ENCODE results near the gene KMT5C. TPM values are rescaled to one million over a fixed set of nuclear protein-coding genes. Genes with fewer than 3 reads are reported as not detected.

Gene KMT5C
- total RNA-seq, 1 experiment from 2014 or later, result 54.5 TPM

DNA sequence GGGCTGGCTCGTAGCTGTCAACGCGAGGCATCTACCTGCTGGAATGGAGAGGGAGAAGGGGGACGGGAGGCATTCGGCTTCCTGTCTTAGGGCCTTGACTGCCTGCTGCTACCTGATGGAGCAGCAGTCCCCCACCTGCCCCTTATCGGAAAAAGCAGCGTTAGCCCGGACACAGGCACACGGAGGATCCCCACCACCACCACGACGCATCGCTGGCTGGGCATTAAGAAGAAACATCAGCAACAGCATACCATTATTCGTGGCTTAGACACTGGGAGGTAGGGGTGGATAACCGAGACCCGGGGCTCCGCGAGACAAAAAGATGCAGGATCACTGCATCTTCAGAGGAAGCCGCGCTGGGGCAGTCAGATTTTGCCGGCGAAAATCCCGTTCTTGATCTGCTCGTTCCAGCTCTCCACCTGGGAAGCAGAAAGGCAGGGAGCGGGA, 13.7 kb downstream of the KMT5C start:
- H4K5ac ChIP-seq (ENCODE audit: insufficient read length, low read depth, low read length), result no peak overlapping the region
- H4K20me1 ChIP-seq (ENCODE audit: control insufficient read depth, insufficient read depth, insufficient read length), result no peaks in the 10 kb centered on the region
- H2AFZ ChIP-seq (ENCODE audit: low read length), result no peak overlapping the region
- peak overlapping the region; percentile 60 to 85 for H3K4me3 Mint-ChIP-seq
- WGBS (ENCODE audit: extremely low coverage, insufficient read length, low lambda C conversion rate), result no CpG with 5 or more reads among the region's 24 CpGs
- H3K18ac ChIP-seq (ENCODE audit: insufficient read length, low read depth, low read length), result no peak overlapping the region
- no peak overlapping the region for H3T11ph ChIP-seq (ENCODE audit: low read length)
- H3K9ac ChIP-seq (ENCODE audit: extremely low read depth, insufficient read length, low read length), result no peak overlapping the region
- H3K27me3 ChIP-seq (ENCODE audit: insufficient read depth, low read length), result peaks cover 17% of the 10 kb centered on the region; the same call in 1 of the 2 replicates
- H2BK20ac ChIP-seq (ENCODE audit: low read depth, low read length, poor library complexity, severe bottlenecking), result no peak overlapping the region
- H3K14ac ChIP-seq (ENCODE audit: insufficient read depth, low read length), result no peak overlapping the region; the same call in 1 of the 2 replicates
- TF ChIP-seq, protein P1, sequence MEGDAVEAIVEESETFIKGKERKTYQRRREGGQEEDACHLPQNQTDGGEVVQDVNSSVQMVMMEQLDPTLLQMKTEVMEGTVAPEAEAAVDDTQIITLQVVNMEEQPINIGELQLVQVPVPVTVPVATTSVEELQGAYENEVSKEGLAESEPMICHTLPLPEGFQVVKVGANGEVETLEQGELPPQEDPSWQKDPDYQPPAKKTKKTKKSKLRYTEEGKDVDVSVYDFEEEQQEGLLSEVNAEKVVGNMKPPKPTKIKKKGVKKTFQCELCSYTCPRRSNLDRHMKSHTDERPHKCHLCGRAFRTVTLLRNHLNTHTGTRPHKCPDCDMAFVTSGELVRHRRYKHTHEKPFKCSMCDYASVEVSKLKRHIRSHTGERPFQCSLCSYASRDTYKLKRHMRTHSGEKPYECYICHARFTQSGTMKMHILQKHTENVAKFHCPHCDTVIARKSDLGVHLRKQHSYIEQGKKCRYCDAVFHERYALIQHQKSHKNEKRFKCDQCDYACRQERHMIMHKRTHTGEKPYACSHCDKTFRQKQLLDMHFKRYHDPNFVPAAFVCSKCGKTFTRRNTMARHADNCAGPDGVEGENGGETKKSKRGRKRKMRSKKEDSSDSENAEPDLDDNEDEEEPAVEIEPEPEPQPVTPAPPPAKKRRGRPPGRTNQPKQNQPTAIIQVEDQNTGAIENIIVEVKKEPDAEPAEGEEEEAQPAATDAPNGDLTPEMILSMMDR (conservative IDR thresholded peaks at IDR 0.05), result no peak
- DNase-seq, result no peak
- H2BK120ac ChIP-seq (ENCODE audit: low read depth, low read length, poor library complexity, severe bottlenecking), result no peak overlapping the region
- H2BK12ac ChIP-seq (ENCODE audit: insufficient read length, low read depth, low read length), result no peak overlapping the region
- H3K9me3 ChIP-seq (ENCODE audit: control insufficient read depth, low read depth, low read length), result no peaks in the 10 kb centered on the region
- H3K23me2 ChIP-seq (ENCODE audit: insufficient read length, low read depth, low read length, poor library complexity, severe bottlenecking), result peaks cover 9% of the 10 kb centered on the region
- H4K8ac ChIP-seq (replicated peaks; ENCODE audit: insufficient read length, low read depth, low read length), result no peak overlapping the region
- H3K27ac Mint-ChIP-seq, result no peak overlapping the region
- no peak overlapping the region for H3K23ac ChIP-seq (ENCODE audit: insufficient read length, low read depth, low read length)
- no peaks in the 10 kb centered on the region for H3K79me2 ChIP-seq (ENCODE audit: insufficient read depth, low read length)
- H3K4ac ChIP-seq (ENCODE audit: low read depth, low read length), result no peak overlapping the region
- H3K79me1 ChIP-seq (ENCODE audit: insufficient read depth, low read depth, low read length, poor library complexity, severe bottlenecking), result no peaks in the 10 kb centered on the region
- H2BK5ac ChIP-seq (ENCODE audit: insufficient read length, low read length), result no peak overlapping the region
- no peaks in the 10 kb centered on the region; a peak in 1 of 5 replicates for H3K9me3 Mint-ChIP-seq
- no peak overlapping the region for H4K91ac ChIP-seq (ENCODE audit: insufficient read length, low read depth, low read length)
- no peak overlapping the region for H2AK5ac ChIP-seq (ENCODE audit: insufficient read length, low read length)
- H3K27ac ChIP-seq (ENCODE audit: insufficient read length, low read depth, low read length), result no peak overlapping the region
- no peak overlapping the region for H2BK15ac ChIP-seq (ENCODE audit: low read depth, low read length)
- H3K4me1 ChIP-seq (ENCODE audit: insufficient read depth, low read length), result peaks cover 2% of the 10 kb centered on the region; the same call in 1 of the 2 replicates
- peaks cover 54 to 58% of the 10 kb centered on the region in 2 experiments for H3K4me1 Mint-ChIP-seq
- H3K56ac ChIP-seq (ENCODE audit: insufficient read length, low read depth, low read length), result no peak overlapping the region
- H3K36me3 Mint-ChIP-seq (ENCODE audit: insufficient read depth in 1 of 3, low read depth in 3 of 3), result peaks cover 2 to 31% (median 6%) of the 10 kb centered on the region in 3 experiments; a peak in 5 of 7 replicates
- H3K27me3 Mint-ChIP-seq (ENCODE audit: low read depth), result peaks cover 75% of the 10 kb centered on the region
- H3K4me2 ChIP-seq (ENCODE audit: insufficient read depth, insufficient read length, low read length), result peak overlapping the region; percentile 65
